Keratinocyte (primary cell): ENCODE data around the gene CARD9. TPM values are rescaled to one million over a fixed set of nuclear protein-coding genes. Genes with fewer than 3 reads are reported as not detected.

Experiments
- DNase-seq: peaks from one replicate; pipeline ENCODE4 v3.0.0-alpha.2; 2011; ENCODE audit warnings: low read depth, missing footprints, low spot score
- FAIRE-seq: peaks from 2 replicates; lab custom pipeline; 2011; peaks lifted over from hg19 to GRCh38; lab: Jason Lieb, UNC
- H2AFZ ChIP-seq: 2 replicates; pipeline ENCODE4 v1.6.0; 2012; ENCODE audit warnings: low read length, control low read depth, inconsistent platforms; ENCODE audit not compliant: control insufficient read depth
- H3K27ac ChIP-seq: 2 replicates; pipeline ENCODE4 v1.5.1; 2011; ENCODE audit warnings: low read length; ENCODE audit not compliant: control insufficient read depth, insufficient read depth
- H3K27me3 ChIP-seq: 3 replicates; pipeline ENCODE4 v1.6.0; 2011; ENCODE audit warnings: low read length; ENCODE audit not compliant: control insufficient read depth, insufficient read depth; ENCODE audit errors: extremely low read depth
- H3K36me3 ChIP-seq, 2 experiments: 2 replicates in 1 of 2; 3 replicates in 1 of 2; pipeline ENCODE4 v1.5.1; 2011; ENCODE audit warnings: low read length in 2 of 2, mild to moderate bottlenecking in 1 of 2; ENCODE audit not compliant: control insufficient read depth in 2 of 2, insufficient read depth in 2 of 2; ENCODE audit errors: extremely low read depth in 1 of 2
- H3K4me1 ChIP-seq: 3 replicates; pipeline ENCODE4 v1.5.1; 2011; ENCODE audit warnings: low read length; ENCODE audit not compliant: control insufficient read depth, insufficient read depth; ENCODE audit errors: extremely low read depth
- H3K4me2 ChIP-seq: 3 replicates; pipeline ENCODE4 v1.6.0; 2011; ENCODE audit warnings: low read depth, low read length; ENCODE audit not compliant: control insufficient read depth, insufficient read depth; ENCODE audit errors: extremely low read depth
- H3K4me3 ChIP-seq, 3 experiments: fragments of 200-600 bp in 1 of 3; sonication (generic) in 1 of 3; 2 replicates in 2 of 3; 3 replicates in 1 of 3; pipeline ENCODE4 v1.5.1; 2011 to 2016; ENCODE audit warnings: low read length in 3 of 3, mild to moderate bottlenecking in 3 of 3, control low read depth in 2 of 3, inconsistent platforms in 1 of 3, low read depth in 1 of 3, mixed read lengths in 1 of 3, mixed run types in 1 of 3, moderate library complexity in 1 of 3; ENCODE audit not compliant: control insufficient read depth in 2 of 3, insufficient read depth in 2 of 3; ENCODE audit errors: extremely low read depth in 1 of 3
- H3K79me2 ChIP-seq: 2 replicates; pipeline ENCODE4 v1.6.0; 2012; ENCODE audit warnings: low read length; ENCODE audit not compliant: control insufficient read depth, insufficient read depth
- H3K9ac ChIP-seq: 3 replicates; pipeline ENCODE4 v1.6.0; 2011; ENCODE audit warnings: low read length; ENCODE audit not compliant: control insufficient read depth, insufficient read depth; ENCODE audit errors: extremely low read depth
- H3K9me1 ChIP-seq: 3 replicates; pipeline ENCODE4 v1.6.0; 2011; ENCODE audit warnings: low read length; ENCODE audit not compliant: control insufficient read depth, insufficient read depth; ENCODE audit errors: extremely low read depth
- H3K9me3 ChIP-seq: 2 replicates; pipeline ENCODE4 v1.5.1; 2012; ENCODE audit warnings: low read depth, low read length; ENCODE audit not compliant: control insufficient read depth
- H4K20me1 ChIP-seq: 3 replicates; pipeline ENCODE4 v1.6.0; 2011; ENCODE audit warnings: low read length; ENCODE audit not compliant: control insufficient read depth, insufficient read depth; ENCODE audit errors: extremely low read depth
- EZH2 ChIP-seq: IDR thresholded peaks from one replicate; pipeline ENCODE4 v1.6.1; 2012; ENCODE audit warnings: inconsistent platforms, mild to moderate bottlenecking, low read length, moderate library complexity
- dilution Hi-C: fragments of 300-500 bp; cut with MboI; formaldehyde crosslinking; loops from one replicate; pipeline ENCODE4 v1.7.0; 2020; ENCODE audit warnings: low sequenced_read_pairs; ENCODE audit not compliant: extremely low pct_ligation_motif_present
- polyA plus RNA-seq, 5 experiments: library from polyadenylated mRNA; depleted of rRNA in 3 of 5; stranded (reverse) in 3 of 5; stranded (forward) in 1 of 5; unstranded in 1 of 5; fragments of >200 nt; gene quantifications; 1 replicate in 1 of 5; 2 replicates in 3 of 5; 3 replicates in 1 of 5; pipeline versions ENCODE4 v1.2.1 to v1.2.3, GENCODE V29; 2011 to 2012; ENCODE audit warnings: missing spikeins in 2 of 5, low read depth in 1 of 5, low replicate concordance in 1 of 5
- TF ChIP-seq, protein P1 (sequence below), 3 experiments: IDR thresholded peaks in 1 of 3; conservative IDR thresholded peaks in 1 of 3; optimal IDR thresholded peaks in 1 of 3; 2 replicates in 2 of 3; 3 replicates in 1 of 3; pipeline versions ENCODE3 to v1.5.1; 2011; ENCODE audit warnings: low read length in 3 of 3, mild to moderate bottlenecking in 3 of 3, moderate library complexity in 2 of 3, control low read depth in 1 of 3, inconsistent platforms in 1 of 3; ENCODE audit not compliant: insufficient read depth in 2 of 3; ENCODE audit errors: extremely low read depth in 1 of 3

CARD9 gene
- polyA plus RNA-seq, 1 donor (not counting 4 experiments of a cell fraction or from before 2014, with no cell fraction given): 0.07 TPM

DNA sequence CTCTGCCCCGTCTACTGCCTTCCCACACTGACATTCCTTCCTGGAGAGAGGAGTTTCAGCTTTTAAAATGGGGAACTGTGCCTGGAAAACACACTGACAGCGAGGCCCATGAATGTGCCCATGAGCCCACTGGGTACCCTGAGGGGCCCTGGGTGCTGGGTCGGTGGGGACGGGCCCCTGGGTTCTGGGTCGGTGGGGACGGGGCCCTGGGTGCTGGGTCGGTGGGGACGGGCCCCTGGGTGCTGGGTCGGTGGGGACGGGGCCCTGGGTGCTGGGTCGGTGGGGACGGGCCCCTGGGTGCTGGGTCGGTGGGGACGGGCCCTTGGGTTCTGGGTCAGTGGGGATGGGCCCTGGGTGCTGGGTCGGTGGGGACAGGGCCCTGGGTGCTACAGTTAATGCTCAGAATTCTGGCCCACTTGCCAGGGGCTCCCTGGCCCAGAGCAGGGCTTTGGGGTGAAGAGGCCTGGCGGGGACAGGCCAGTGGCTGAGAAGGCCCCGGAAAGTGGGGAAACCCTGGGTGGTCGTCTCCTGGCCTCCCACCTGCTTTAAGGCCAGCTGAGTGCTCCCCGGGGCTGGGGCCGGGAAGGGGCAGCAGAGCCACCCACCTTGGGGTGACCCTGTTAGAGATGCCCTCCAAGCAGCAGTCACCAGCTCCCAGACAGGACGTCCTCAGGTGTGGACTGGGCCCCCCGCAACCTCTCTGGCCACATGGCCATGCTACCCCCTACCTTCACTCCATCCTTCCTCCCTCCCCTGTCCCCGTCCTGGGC, 43.6 kb downstream of the CARD9 start:
- Histone ChIP-seq H3K4me2 (no peak overlapping the region), H3K9me3 (no peaks in the 10 kb centered on the region), H3K27ac (no peak overlapping the region), H3K9ac (no peak overlapping the region), H3K4me3 (no peak overlapping the region), H3K79me2 (no peaks in the 10 kb centered on the region), H3K27me3 (peaks cover 6% of the 10 kb centered on the region), H3K9me1 (no peaks in the 10 kb centered on the region), H3K36me3 (no peaks in the 10 kb centered on the region), H4K20me1 (no peaks in the 10 kb centered on the region), H3K4me1 (peaks cover 10% of the 10 kb centered on the region), H2AFZ (no peak overlapping the region)
- DNase-seq (no peak), FAIRE-seq (no peak)
- dilution Hi-C loops: no loop called here
- TF ChIP-seq, protein P1, sequence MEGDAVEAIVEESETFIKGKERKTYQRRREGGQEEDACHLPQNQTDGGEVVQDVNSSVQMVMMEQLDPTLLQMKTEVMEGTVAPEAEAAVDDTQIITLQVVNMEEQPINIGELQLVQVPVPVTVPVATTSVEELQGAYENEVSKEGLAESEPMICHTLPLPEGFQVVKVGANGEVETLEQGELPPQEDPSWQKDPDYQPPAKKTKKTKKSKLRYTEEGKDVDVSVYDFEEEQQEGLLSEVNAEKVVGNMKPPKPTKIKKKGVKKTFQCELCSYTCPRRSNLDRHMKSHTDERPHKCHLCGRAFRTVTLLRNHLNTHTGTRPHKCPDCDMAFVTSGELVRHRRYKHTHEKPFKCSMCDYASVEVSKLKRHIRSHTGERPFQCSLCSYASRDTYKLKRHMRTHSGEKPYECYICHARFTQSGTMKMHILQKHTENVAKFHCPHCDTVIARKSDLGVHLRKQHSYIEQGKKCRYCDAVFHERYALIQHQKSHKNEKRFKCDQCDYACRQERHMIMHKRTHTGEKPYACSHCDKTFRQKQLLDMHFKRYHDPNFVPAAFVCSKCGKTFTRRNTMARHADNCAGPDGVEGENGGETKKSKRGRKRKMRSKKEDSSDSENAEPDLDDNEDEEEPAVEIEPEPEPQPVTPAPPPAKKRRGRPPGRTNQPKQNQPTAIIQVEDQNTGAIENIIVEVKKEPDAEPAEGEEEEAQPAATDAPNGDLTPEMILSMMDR (optimal IDR thresholded peaks at IDR 0.05 in 1 of 3, IDR thresholded peaks at IDR 0.05 in 1 of 3, conservative IDR thresholded peaks at IDR 0.05 in 1 of 3; ENCODE audit: extremely low read depth in 1 of 3, insufficient read depth in 2 of 3, low read length in 3 of 3): no peak
- TF ChIP-seq EZH2: no peak

DNA sequence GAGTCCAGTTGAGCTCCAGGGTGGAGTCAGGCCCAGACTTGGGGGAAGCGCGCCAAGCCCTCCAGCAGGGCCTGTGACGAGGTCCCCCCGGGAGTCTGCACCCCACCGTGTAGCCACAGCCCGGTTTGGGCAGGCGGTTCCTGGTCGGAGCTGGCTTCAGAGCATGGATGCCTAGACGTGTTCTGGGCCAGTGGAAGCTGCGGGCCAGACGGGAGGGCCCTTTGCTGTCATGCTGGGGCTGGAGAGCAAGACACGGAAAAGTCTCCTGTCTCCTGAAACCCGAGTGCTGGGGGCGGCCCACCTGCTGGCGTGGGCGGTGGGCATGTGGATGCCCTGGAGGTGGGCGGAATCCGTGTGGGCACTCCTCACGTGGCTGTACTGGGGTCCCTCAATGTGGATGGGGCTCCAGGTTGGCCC, 44.2 kb downstream of the CARD9 start:
- Histone ChIP-seq H3K27me3 (peaks cover 6% of the 10 kb centered on the region), H3K36me3 (no peaks in the 10 kb centered on the region), H3K79me2 (no peaks in the 10 kb centered on the region), H3K4me3 (no peak overlapping the region), H3K27ac (no peak overlapping the region), H3K9ac (no peak overlapping the region), H3K4me2 (no peak overlapping the region), H2AFZ (no peak overlapping the region), H3K9me1 (no peaks in the 10 kb centered on the region), H3K9me3 (no peaks in the 10 kb centered on the region), H4K20me1 (no peaks in the 10 kb centered on the region), H3K4me1 (peaks cover 10% of the 10 kb centered on the region)
- FAIRE-seq: no peak
- dilution Hi-C loops: no loop called here
- DNase-seq: no peak
- TF ChIP-seq, protein P1 (optimal IDR thresholded peaks at IDR 0.05 in 1 of 3, IDR thresholded peaks at IDR 0.05 in 1 of 3, conservative IDR thresholded peaks at IDR 0.05 in 1 of 3; ENCODE audit: extremely low read depth in 1 of 3, insufficient read depth in 2 of 3, low read length in 3 of 3): no peak
- no peak for TF ChIP-seq EZH2
